K562 treated with DMSO at 1 percent for 4 hours (cell line): ENCODE data around the gene EVX1. TPM values are rescaled to one million over a fixed set of nuclear protein-coding genes. Genes with fewer than 3 reads are reported as not detected.

Experiments
- total RNA-seq: library from RNA; unstranded; fragments of 300-600 nt; gene quantifications from 2 replicates; pipeline ENCODE4 v1.2.3, GENCODE V29; 2022; ENCODE audit not compliant: insufficient read depth

The EVX1 gene
- not detected in 2 replicates for total RNA-seq

GRCh38 chr7:27242555-27243339, at the start of gene EVX1:
TSS of gene EVX1 (plus strand) at chr7:27242802. CDS start at chr7:27243031, 229 bp downstream.

GRCh38 chr7:27199849-27200760, 42.5 kb upstream of the EVX1 start, which contains the start of gene HOXA13:
TSS of gene HOXA13 (minus strand) at chr7:27200091. CDS start at chr7:27200077, 14 bp downstream.

Other genes with a start within 250 kb of the EVX1 start
- not detected in 2 replicates for gene HOXA1, start 146.8 kb upstream of the EVX1 start, total RNA-seq
- not detected in 2 replicates for gene HOXA2, start 140.1 kb upstream of the EVX1 start, total RNA-seq
- gene HOXA4, start 112.0 kb upstream of the EVX1 start, total RNA-seq: not detected in 2 replicates
- gene HOXA5, start 99.1 kb upstream of the EVX1 start, total RNA-seq: not detected in 2 replicates
- not detected in 2 replicates for gene HOXA6, start 95.0 kb upstream of the EVX1 start, total RNA-seq
- not detected in 2 replicates for gene HOXA3, start 90.2 kb upstream of the EVX1 start, total RNA-seq
- not detected in 2 replicates for gene HOXA7, start 86.1 kb upstream of the EVX1 start, total RNA-seq
- not detected in 2 replicates for gene HOXA9, start 77.3 kb upstream of the EVX1 start, total RNA-seq
- not detected in 2 replicates for gene HOXA10, start 68.5 kb upstream of the EVX1 start, total RNA-seq
- gene HOXA11, start 57.6 kb upstream of the EVX1 start, total RNA-seq: not detected in 2 replicates
- gene HOXA13, start 42.7 kb upstream of the EVX1 start, total RNA-seq: not detected in 2 replicates